Vagina (tissue), 2 donors: Measurements from ENCODE around the gene DMKN. TPM values are rescaled to one million over a fixed set of nuclear protein-coding genes. Genes with fewer than 3 reads are reported as not detected.

Source experiments
- DNase-seq, 2 donors: peaks; one replicate each; pipeline ENCODE4 v3.0.0-alpha.2; 2017; ENCODE audit errors: extremely low spot score in 2 of 2
- H3K27ac ChIP-seq: fragments of 200-600 bp; sonication (generic); one replicate; pipeline ENCODE4 v1.5.1; 2019
- H3K27me3 ChIP-seq: fragments of 200-600 bp; sonication (generic); one replicate; pipeline ENCODE4 v1.5.1; 2019
- H3K36me3 ChIP-seq, 2 donors: fragments of 200-600 bp; sonication (generic); one replicate each; pipeline ENCODE4 v1.5.1; 2017 to 2019
- H3K4me1 ChIP-seq: fragments of 200-600 bp; sonication (generic); one replicate; pipeline ENCODE4 v1.5.1; 2019
- H3K4me3 ChIP-seq, 2 donors: fragments of 200-600 bp; sonication (generic); 1 replicate in 1 of 2; 2 replicates in 1 of 2; pipeline ENCODE4 v1.5.1; 2016 to 2019
- H3K9me3 ChIP-seq: fragments of 200-600 bp; sonication (generic); one replicate; pipeline ENCODE4 v1.5.1; 2019
- CTCF ChIP-seq, 3 experiments: fragments of 450-650 bp in 2 of 3; fragments of 200-600 bp in 1 of 3; sonication (generic) in 1 of 3; IDR thresholded peaks; one replicate each; pipeline ENCODE4 v1.5.1; 2017 to 2019; ENCODE audit warnings: antibody characterized with exemption in 3 of 3, mild to moderate bottlenecking in 2 of 3, moderate library complexity in 2 of 3
- POLR2A ChIP-seq, 2 donors: fragments of 450-650 bp; IDR thresholded peaks; one replicate each; pipeline ENCODE4 v1.6.1; 2017; ENCODE audit warnings: antibody characterized with exemption in 2 of 2, mild to moderate bottlenecking in 2 of 2, moderate library complexity in 2 of 2
- POLR2AphosphoS5 ChIP-seq, 2 donors: sonication (generic); formaldehyde crosslinking; IDR thresholded peaks; one replicate each; pipeline ENCODE4 v1.9.0; 2017; ENCODE audit warnings: antibody characterized with exemption in 2 of 2, mild to moderate bottlenecking in 2 of 2, low read depth in 1 of 2; ENCODE audit not compliant: insufficient read depth in 1 of 2
- intact Hi-C: fragments of 100-400 bp; cut with DNase I; formaldehyde crosslinking; loops from one replicate; pipeline ENCODE4 v1.15.1; 2023
- total RNA-seq: library from RNA; depleted of rRNA; stranded (reverse); fragments of >200 nt; gene quantifications from one replicate; pipeline ENCODE4 v1.2.3, GENCODE V29; 2016

The DMKN gene
- total RNA-seq, 1 donor from 2014 or later: 237 TPM

DNA sequence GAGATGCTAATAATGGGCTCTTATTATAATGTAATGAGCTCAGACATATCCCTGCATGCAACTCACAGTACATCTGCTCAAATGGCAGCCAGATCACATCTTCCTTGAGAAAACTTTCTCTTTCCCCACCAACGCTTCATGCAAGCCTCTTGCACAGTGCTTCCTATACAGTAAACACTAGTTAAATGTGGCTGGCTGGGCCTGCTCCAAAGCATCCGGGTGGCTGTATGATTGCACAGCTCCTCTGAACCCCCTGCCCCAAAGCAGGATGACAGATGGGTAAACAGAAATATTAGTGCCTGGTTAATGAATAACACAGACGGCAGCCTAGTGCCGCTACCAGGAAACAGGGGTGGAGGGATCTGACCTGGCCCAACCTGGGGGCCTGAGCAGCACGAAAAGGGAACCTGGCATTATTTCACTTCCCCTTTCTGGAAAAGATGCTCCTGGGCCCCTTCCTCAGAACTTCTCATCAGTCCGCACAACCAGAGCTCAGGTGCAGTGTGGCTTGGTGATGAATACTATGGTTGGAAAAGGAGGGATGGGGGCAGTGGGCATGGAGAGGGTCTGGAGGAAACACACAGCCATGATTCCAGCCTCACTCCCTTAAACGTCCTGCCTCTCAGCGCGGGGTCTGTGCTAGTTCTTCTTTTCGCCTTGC is 54.6 kb downstream of the DMKN start:
- H3K4me3 ChIP-seq: no peak overlapping the region
- peaks cover 8% of the 10 kb centered on the region for H3K4me1 ChIP-seq
- TF ChIP-seq CTCF (IDR thresholded peaks at IDR 0.05) (no peak), POLR2AphosphoS5 (IDR thresholded peaks at IDR 0.05; ENCODE audit: insufficient read depth in 1 of 2, low read depth in 1 of 2) (no peak), POLR2A (IDR thresholded peaks at IDR 0.05) (no peak)
- intact Hi-C loops: no loop called here
- DNase-seq: no peak
- H3K36me3 ChIP-seq: no peaks in the 10 kb centered on the region
- H3K9me3 ChIP-seq: no peaks in the 10 kb centered on the region
- no peak overlapping the region for H3K27ac ChIP-seq
- no peaks in the 10 kb centered on the region for H3K27me3 ChIP-seq

DNA sequence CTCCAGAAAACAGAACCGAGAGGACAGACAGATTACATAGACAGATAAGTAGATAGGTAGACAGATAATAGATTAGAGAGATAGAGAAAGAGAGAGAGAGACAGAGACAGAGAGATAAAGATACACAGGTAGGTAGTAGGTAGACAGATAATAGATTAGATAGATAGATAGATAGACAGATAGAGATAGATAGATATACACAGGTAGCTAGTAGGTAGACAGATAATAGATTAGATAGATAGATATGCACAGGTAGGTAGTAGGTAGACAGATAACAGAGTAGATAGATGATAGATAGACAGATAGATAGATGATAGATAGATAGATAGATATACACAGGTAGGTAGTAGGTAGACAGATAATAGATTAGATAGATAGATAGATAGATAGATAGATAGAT is 55.3 kb downstream of the DMKN start:
- H3K4me1 ChIP-seq: peaks cover 8% of the 10 kb centered on the region
- H3K27ac ChIP-seq: no peak overlapping the region

DNA sequence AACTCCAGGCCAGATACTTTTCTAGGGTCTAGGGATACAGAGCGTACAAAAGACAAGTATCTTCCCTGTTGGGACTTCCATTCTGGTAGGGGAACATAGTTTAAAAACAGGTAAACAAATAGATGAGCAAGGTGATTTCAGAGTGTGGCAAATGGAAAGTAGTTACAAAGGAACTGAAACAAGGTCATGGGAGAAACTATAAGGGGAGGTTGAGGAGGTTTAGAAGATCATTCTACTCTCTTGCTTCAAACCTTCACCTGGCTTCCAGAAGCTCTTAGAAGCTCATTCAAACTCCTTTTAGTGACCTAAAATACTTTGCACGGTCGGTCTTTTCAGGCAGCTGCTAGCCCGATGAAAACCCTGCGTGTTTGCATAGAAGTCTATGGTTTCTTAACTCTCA is 56.3 kb downstream of the DMKN start:
- TF ChIP-seq POLR2A (IDR thresholded peaks at IDR 0.05): no peak
- TF ChIP-seq POLR2AphosphoS5 (IDR thresholded peaks at IDR 0.05; ENCODE audit: insufficient read depth in 1 of 2, low read depth in 1 of 2): no peak
- TF ChIP-seq CTCF (IDR thresholded peaks at IDR 0.05): no peak
- Histone ChIP-seq H3K4me1 (peaks cover 8% of the 10 kb centered on the region), H3K4me3 (no peak overlapping the region), H3K36me3 (no peaks in the 10 kb centered on the region), H3K27me3 (no peaks in the 10 kb centered on the region), H3K27ac (no peak overlapping the region), H3K9me3 (no peaks in the 10 kb centered on the region)
- intact Hi-C loops: loop anchor here (1.0 kb wide), 1 partner anchor 35 kb away; no protein-coding TSS in a partner anchor
- no peak for DNase-seq

More for the DNA sequence above, 55.3 kb downstream of the DMKN start:
- Histone ChIP-seq H3K36me3 (no peaks in the 10 kb centered on the region), H3K4me3 (no peak overlapping the region), H3K27me3 (no peaks in the 10 kb centered on the region), H3K9me3 (no peaks in the 10 kb centered on the region)
- DNase-seq: no peak
- intact Hi-C loops: no loop called here
- TF ChIP-seq POLR2AphosphoS5 (IDR thresholded peaks at IDR 0.05; ENCODE audit: insufficient read depth in 1 of 2, low read depth in 1 of 2): no peak
- no peak for TF ChIP-seq POLR2A (IDR thresholded peaks at IDR 0.05)
- TF ChIP-seq CTCF (IDR thresholded peaks at IDR 0.05): no peak

DNA sequence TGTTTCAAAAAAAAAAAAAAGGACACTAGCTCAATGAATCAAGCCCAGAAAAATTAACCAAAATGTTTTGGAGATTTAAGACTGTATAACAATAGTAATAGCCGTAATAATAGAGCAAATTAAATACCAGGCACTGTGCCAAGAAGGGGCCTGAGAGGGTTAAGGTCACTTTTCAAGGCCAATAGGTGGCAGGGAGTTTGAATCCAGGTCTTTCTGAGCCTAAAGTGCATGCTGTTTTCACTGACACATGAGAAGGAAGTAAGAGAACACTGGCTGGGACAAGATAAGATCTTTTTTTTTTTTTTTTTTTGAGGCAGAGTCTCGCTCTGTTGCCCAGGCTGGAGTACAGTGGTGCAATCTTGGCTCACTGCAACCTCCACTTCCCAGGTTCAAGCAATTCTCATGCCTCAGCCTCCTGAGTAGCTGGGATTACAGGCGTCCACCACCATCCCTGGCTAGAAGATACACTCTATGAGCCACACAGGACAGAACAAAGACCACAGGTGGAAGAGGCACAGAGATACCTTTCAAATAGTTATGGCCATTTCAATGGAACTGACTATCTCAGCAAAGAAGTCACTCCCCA is 57.7 kb downstream of the DMKN start:
- intact Hi-C loops: no loop called here

More for the DNA sequence above, 57.7 kb downstream of the DMKN start:
- no peaks in the 10 kb centered on the region for H3K9me3 ChIP-seq
- peaks cover 8% of the 10 kb centered on the region for H3K4me1 ChIP-seq
- H3K4me3 ChIP-seq: no peak overlapping the region
- H3K27me3 ChIP-seq: no peaks in the 10 kb centered on the region
- DNase-seq: no peak
- H3K36me3 ChIP-seq: no peaks in the 10 kb centered on the region
- TF ChIP-seq POLR2AphosphoS5 (IDR thresholded peaks at IDR 0.05; ENCODE audit: insufficient read depth in 1 of 2, low read depth in 1 of 2) (no peak), POLR2A (IDR thresholded peaks at IDR 0.05) (no peak), CTCF (IDR thresholded peaks at IDR 0.05) (no peak)
- H3K27ac ChIP-seq: no peak overlapping the region
